GM19240 (cell line): ENCODE results near the gene FAM184A.

Source experiments
- DNase-seq: peaks from one replicate; pipeline ENCODE4 v3.0.0; 2011; ENCODE audit warnings: low spot score; ENCODE audit not compliant: insufficient read length

The FAM184A gene

GRCh38 chr6:118913161-118913560 is 165.3 kb downstream of the FAM184A start:
- no peak for DNase-seq

DNA sequence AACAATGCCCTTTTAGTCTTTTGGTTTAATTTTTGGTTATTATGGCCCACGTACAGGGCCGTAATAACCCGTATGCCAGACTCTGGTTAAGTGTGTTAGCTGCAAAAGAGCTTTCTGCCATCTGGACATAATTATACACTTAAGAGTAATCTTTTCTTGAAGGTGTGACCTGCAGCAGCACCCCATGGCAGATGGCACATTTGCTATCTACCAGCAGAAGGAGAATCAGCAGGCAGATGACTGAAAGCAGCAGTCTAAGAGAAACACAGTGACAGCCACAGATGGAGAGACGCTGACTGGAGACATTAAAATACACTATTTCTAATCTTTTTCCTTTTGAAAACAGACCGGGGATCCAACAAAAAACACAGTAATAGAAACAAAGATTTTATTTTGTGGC is 165.8 kb downstream of the FAM184A start:
- no peak for DNase-seq
